Measurements from ENCODE around the gene IQSEC1.

DNA sequence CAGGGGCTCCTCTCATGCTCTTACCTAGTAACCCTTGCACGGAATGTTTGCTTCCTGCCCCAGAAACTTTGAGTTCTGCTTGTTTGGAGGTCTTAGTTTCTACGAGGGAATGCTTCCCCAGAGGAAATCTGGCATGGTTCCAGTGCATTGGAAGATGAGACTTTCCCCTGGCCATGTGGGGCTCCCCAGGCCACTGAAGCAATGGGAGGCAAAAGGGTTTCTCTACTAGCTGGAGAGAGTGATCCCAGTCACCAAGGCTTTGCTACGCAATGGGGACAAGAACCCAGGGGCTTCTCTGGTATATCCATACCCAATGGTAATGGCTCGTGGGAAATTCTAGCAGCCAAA lies 187.7 kb downstream of the IQSEC1 start:
- TF ChIP-seq POLR2AphosphoS5 (IDR thresholded peaks at IDR 0.05; ENCODE audit: control insufficient read depth, insufficient read depth, low read depth, low read length) (no peak), GABPA (tag; conservative IDR thresholded peaks at IDR 0.05; ENCODE audit: low read depth) (no peak), CHD2 (IDR thresholded peaks at IDR 0.05; ENCODE audit: low read depth, low read length) (no peak), CTCF (IDR thresholded peaks at IDR 0.05 in 2 of 3, conservative IDR thresholded peaks at IDR 0.05 in 1 of 3; ENCODE audit: insufficient read depth in 2 of 3, low read depth in 1 of 3, low read length in 3 of 3) (no peak), POLR2A (conservative IDR thresholded peaks at IDR 0.05) (no peak), SREBF1 (IDR thresholded peaks at IDR 0.05; ENCODE audit: borderline replicate concordance, low read depth, low read length) (no peak), RFX5 (IDR thresholded peaks at IDR 0.05; ENCODE audit: low read depth, low read length) (no peak), CHD7 (IDR thresholded peaks at IDR 0.05; ENCODE audit: low read depth, low read length) (no peak), MAFK (IDR thresholded peaks at IDR 0.05; ENCODE audit: low read length) (no peak), NR2F6 (CRISPR knock-in tag; IDR thresholded peaks at IDR 0.05) (no peak), ZBTB11 (CRISPR knock-in tag; IDR thresholded peaks at IDR 0.05) (no peak), FOXK2 (conservative IDR thresholded peaks at IDR 0.05 in 1 of 2, IDR thresholded peaks at IDR 0.05 in 1 of 2; ENCODE audit: low read depth in 2 of 2) (no peak)
- TF ChIP-seq, protein P1, sequence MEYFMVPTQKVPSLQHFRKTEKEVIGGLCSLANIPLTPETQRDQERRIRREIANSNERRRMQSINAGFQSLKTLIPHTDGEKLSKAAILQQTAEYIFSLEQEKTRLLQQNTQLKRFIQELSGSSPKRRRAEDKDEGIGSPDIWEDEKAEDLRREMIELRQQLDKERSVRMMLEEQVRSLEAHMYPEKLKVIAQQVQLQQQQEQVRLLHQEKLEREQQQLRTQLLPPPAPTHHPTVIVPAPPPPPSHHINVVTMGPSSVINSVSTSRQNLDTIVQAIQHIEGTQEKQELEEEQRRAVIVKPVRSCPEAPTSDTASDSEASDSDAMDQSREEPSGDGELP (CRISPR knock-in tag; IDR thresholded peaks at IDR 0.05; ENCODE audit: borderline replicate concordance) = no peak
